Peyer's patch (tissue), 4 donors: ENCODE results near the gene EPB41L3.

Experiments used
- POLR2A ChIP-seq, 2 donors: fragments of 450-650 bp; IDR thresholded peaks; one replicate each; pipeline ENCODE4 v1.5.1; 2017; ENCODE audit warnings: antibody characterized with exemption in 2 of 2, mild to moderate bottlenecking in 2 of 2, moderate library complexity in 2 of 2
- TF ChIP-seq, protein P1 (sequence below), 6 experiments: fragments of 450-650 bp in 4 of 6; fragments of 200-600 bp in 2 of 6; sonication (generic) in 1 of 6; IDR thresholded peaks; one replicate each; pipeline ENCODE4 v1.5.1; 2017 to 2019; ENCODE audit warnings: antibody characterized with exemption in 6 of 6, mild to moderate bottlenecking in 3 of 6, moderate library complexity in 1 of 6

DNA sequence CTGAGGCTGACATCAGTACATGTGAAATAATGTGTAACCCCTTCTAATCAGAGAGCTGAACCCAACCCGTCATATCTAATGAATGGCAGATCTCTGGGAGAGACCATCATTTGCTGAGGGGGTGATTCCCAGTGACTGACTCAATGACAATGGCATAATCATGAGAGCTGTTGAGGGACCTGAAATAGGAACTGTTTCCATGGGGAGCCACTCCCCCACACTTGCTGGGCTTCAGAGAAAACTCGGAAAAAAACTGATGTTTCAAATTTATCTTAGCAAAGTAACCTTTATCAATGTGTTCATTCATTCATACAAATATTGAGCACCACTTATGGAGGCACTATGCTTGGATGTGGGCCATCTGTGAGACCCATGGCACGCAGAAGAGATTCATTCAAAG is 154.9 kb downstream of the EPB41L3 start:
- TF ChIP-seq, protein P1, sequence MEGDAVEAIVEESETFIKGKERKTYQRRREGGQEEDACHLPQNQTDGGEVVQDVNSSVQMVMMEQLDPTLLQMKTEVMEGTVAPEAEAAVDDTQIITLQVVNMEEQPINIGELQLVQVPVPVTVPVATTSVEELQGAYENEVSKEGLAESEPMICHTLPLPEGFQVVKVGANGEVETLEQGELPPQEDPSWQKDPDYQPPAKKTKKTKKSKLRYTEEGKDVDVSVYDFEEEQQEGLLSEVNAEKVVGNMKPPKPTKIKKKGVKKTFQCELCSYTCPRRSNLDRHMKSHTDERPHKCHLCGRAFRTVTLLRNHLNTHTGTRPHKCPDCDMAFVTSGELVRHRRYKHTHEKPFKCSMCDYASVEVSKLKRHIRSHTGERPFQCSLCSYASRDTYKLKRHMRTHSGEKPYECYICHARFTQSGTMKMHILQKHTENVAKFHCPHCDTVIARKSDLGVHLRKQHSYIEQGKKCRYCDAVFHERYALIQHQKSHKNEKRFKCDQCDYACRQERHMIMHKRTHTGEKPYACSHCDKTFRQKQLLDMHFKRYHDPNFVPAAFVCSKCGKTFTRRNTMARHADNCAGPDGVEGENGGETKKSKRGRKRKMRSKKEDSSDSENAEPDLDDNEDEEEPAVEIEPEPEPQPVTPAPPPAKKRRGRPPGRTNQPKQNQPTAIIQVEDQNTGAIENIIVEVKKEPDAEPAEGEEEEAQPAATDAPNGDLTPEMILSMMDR (IDR thresholded peaks at IDR 0.05) = no peak
- TF ChIP-seq POLR2A (IDR thresholded peaks at IDR 0.05) = no peak
